Astrocyte (in vitro differentiated cells and primary cell): ENCODE measurements around the gene BOD1L2. TPM values are rescaled to one million over a fixed set of nuclear protein-coding genes. Genes with fewer than 3 reads are reported as not detected.

ENCODE experiments used
- DNase-seq: peaks from one replicate; pipeline ENCODE4 v3.0.0-alpha.2; 2010; ENCODE audit warnings: low read depth
- FAIRE-seq: peaks from 2 replicates; lab custom pipeline; 2011; peaks lifted over from hg19 to GRCh38; lab: Jason Lieb, UNC
- H2AFZ ChIP-seq: 2 replicates; pipeline ENCODE4 v1.6.0; 2012; ENCODE audit warnings: low read depth, low read length, inconsistent platforms
- H3K27ac ChIP-seq: 2 replicates; pipeline ENCODE4 v1.5.1; 2011; ENCODE audit warnings: low read depth, low read length, inconsistent platforms
- H3K27me3 ChIP-seq: 2 replicates; pipeline ENCODE4 v1.6.0; 2011; ENCODE audit warnings: low read length, inconsistent platforms; ENCODE audit not compliant: insufficient read depth
- H3K36me3 ChIP-seq: 2 replicates; pipeline ENCODE4 v1.5.1; 2011; ENCODE audit warnings: low read length, inconsistent platforms; ENCODE audit not compliant: insufficient read depth
- H3K4me1 ChIP-seq: 2 replicates; pipeline ENCODE4 v1.5.1; 2011; ENCODE audit warnings: low read length, inconsistent platforms; ENCODE audit not compliant: insufficient read depth
- H3K4me2 ChIP-seq: 2 replicates; pipeline ENCODE4 v1.6.0; 2012; ENCODE audit warnings: low read length, inconsistent platforms
- H3K4me3 ChIP-seq: 2 replicates; pipeline ENCODE4 v1.5.1; 2011; ENCODE audit warnings: low read depth, mild to moderate bottlenecking, low read length, inconsistent platforms; ENCODE audit not compliant: insufficient read depth
- H3K79me2 ChIP-seq: 2 replicates; pipeline ENCODE4 v1.6.0; 2012; ENCODE audit warnings: mild to moderate bottlenecking, low read length, inconsistent platforms; ENCODE audit not compliant: insufficient read depth
- H3K9ac ChIP-seq: 2 replicates; pipeline ENCODE4 v1.6.0; 2012; ENCODE audit warnings: mild to moderate bottlenecking, low read length, inconsistent platforms
- H3K9me3 ChIP-seq: 2 replicates; pipeline ENCODE4 v1.5.1; 2012; ENCODE audit warnings: low read depth, mild to moderate bottlenecking, low read length, inconsistent platforms; ENCODE audit not compliant: insufficient read depth
- H4K20me1 ChIP-seq: 2 replicates; pipeline ENCODE4 v1.6.0; 2012; ENCODE audit warnings: low read length, inconsistent platforms; ENCODE audit not compliant: insufficient read depth
- H3K27ac Mint-ChIP-seq: one replicate; pipeline ENCODE4 v1.8.0; 2021; ENCODE audit warnings: mild to moderate bottlenecking, mixed read lengths; ENCODE audit not compliant: unreplicated experiment
- H3K27me3 Mint-ChIP-seq: one replicate; pipeline ENCODE4 v1.8.0; 2021; ENCODE audit warnings: low read depth, mixed read lengths; ENCODE audit not compliant: unreplicated experiment
- H3K36me3 Mint-ChIP-seq: one replicate; pipeline ENCODE4 v1.8.0; 2021; ENCODE audit warnings: low read depth, mixed read lengths; ENCODE audit not compliant: unreplicated experiment
- H3K4me1 Mint-ChIP-seq: one replicate; pipeline ENCODE4 v1.8.0; 2021; ENCODE audit warnings: low read depth, mixed read lengths; ENCODE audit not compliant: unreplicated experiment
- H3K4me3 Mint-ChIP-seq: one replicate; pipeline ENCODE4 v1.8.0; 2021; ENCODE audit warnings: mild to moderate bottlenecking, moderate library complexity, mixed read lengths; ENCODE audit not compliant: unreplicated experiment
- H3K9me3 Mint-ChIP-seq: one replicate; pipeline ENCODE4 v1.8.0; 2021; ENCODE audit warnings: mild to moderate bottlenecking, mixed read lengths; ENCODE audit not compliant: unreplicated experiment
- EZH2 ChIP-seq: IDR thresholded peaks from 2 replicates; pipeline ENCODE4 v1.6.1; 2012; ENCODE audit warnings: mild to moderate bottlenecking, low read length, inconsistent platforms; ENCODE audit not compliant: insufficient read depth
- total RNA-seq: library from RNA; stranded (reverse); gene quantifications from 2 replicates; pipeline ENCODE4 v1.2.1, GENCODE V29; 2021
- TF ChIP-seq, protein P1 (sequence below): IDR thresholded peaks from 2 replicates; pipeline ENCODE4 v1.5.1; 2011; ENCODE audit warnings: low read depth, mild to moderate bottlenecking, inconsistent platforms, low read length, moderate library complexity; ENCODE audit not compliant: insufficient read depth

Gene BOD1L2
- total RNA-seq, 1 donor from 2014 or later: not detected

DNA sequence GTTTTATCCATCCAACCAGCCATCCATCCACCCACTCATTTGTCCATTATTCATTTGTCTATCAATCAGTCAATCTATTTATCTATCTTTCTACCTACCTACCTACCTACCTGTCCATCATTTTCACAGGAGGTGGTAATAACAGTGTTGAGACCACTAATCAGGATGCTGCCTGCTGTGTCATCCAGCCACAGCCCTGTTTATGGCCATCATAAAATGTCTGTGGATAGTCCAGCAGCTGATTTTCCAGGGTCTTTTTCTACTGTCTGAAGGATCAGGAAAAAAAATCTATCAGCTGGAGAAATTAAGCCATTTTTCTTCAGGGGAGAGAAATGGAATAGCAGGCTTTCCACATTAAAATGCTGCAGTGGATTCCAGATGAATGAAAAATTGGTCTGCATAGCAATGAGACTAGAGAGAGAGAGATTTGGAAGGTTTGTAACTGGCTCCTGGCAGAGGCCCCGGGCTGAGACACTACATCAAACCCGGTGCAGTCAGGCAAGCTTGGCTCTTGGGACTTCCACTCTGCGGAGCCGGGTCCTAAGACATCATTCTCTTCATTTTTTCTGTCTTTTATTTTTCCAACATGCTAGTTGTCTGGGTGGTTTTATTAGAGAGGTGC, 33.0 kb upstream of the BOD1L2 start:
- no peak overlapping the region for H3K27ac Mint-ChIP-seq
- no peak overlapping the region for H3K4me3 Mint-ChIP-seq
- Histone ChIP-seq H3K27me3 (no peaks in the 10 kb centered on the region), H3K4me2 (no peak overlapping the region), H3K4me1 (no peaks in the 10 kb centered on the region), H3K36me3 (no peaks in the 10 kb centered on the region), H3K79me2 (no peaks in the 10 kb centered on the region), H3K4me3 (no peak overlapping the region), H2AFZ (no peak overlapping the region), H3K27ac (no peak overlapping the region), H3K9me3 (no peaks in the 10 kb centered on the region), H3K9ac (no peak overlapping the region), H4K20me1 (no peaks in the 10 kb centered on the region)
- H3K27me3 Mint-ChIP-seq: peaks cover 21% of the 10 kb centered on the region
- DNase-seq: no peak
- no peak for FAIRE-seq
- no peaks in the 10 kb centered on the region for H3K36me3 Mint-ChIP-seq
- TF ChIP-seq EZH2: no peak
- TF ChIP-seq, protein P1, sequence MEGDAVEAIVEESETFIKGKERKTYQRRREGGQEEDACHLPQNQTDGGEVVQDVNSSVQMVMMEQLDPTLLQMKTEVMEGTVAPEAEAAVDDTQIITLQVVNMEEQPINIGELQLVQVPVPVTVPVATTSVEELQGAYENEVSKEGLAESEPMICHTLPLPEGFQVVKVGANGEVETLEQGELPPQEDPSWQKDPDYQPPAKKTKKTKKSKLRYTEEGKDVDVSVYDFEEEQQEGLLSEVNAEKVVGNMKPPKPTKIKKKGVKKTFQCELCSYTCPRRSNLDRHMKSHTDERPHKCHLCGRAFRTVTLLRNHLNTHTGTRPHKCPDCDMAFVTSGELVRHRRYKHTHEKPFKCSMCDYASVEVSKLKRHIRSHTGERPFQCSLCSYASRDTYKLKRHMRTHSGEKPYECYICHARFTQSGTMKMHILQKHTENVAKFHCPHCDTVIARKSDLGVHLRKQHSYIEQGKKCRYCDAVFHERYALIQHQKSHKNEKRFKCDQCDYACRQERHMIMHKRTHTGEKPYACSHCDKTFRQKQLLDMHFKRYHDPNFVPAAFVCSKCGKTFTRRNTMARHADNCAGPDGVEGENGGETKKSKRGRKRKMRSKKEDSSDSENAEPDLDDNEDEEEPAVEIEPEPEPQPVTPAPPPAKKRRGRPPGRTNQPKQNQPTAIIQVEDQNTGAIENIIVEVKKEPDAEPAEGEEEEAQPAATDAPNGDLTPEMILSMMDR: no peak
- H3K4me1 Mint-ChIP-seq: no peaks in the 10 kb centered on the region
- H3K9me3 Mint-ChIP-seq: no peaks in the 10 kb centered on the region

DNA sequence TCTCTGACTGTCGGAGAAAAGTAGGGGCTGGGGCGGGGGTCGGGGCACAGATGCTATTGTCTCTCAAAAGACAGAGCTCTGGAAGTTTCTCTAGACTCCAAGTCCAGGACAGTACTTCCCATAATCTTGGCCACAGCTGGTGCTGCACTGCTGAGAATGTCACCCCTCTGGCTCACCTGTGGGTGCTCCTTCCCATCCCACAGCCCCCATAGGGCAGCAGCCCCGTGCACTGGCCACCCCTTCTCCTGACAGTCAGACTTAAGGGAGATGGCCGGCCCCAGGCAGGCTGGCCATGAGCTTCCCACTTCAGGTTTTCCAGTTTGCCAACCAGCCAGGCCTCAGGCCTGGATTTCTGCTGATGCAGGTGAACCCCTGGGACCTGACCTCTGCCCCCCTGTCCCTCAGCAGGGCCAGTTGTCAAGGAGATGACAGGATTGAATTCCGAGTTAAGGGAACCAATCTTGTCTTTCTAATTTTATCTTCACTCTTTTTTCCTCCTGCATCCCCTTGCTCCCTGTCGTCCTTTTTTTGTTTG, 30.2 kb upstream of the BOD1L2 start:
- H3K9me3 Mint-ChIP-seq: no peaks in the 10 kb centered on the region
- FAIRE-seq: no peak

More for the DNA sequence above, 30.2 kb upstream of the BOD1L2 start:
- H4K20me1 ChIP-seq: no peaks in the 10 kb centered on the region
- Mint-ChIP-seq H3K4me1 (no peaks in the 10 kb centered on the region), H3K27me3 (peaks cover 23% of the 10 kb centered on the region), H3K27ac (no peak overlapping the region), H3K36me3 (no peaks in the 10 kb centered on the region), H3K4me3 (no peak overlapping the region)
- H3K9me3 ChIP-seq: no peaks in the 10 kb centered on the region
- H3K36me3 ChIP-seq: no peaks in the 10 kb centered on the region
- no peak overlapping the region for H3K4me2 ChIP-seq
- no peak for DNase-seq
- H3K27ac ChIP-seq: no peak overlapping the region
- no peak overlapping the region for H2AFZ ChIP-seq
- no peaks in the 10 kb centered on the region for H3K4me1 ChIP-seq
- H3K27me3 ChIP-seq: no peaks in the 10 kb centered on the region
- H3K79me2 ChIP-seq: no peaks in the 10 kb centered on the region
- no peak overlapping the region for H3K9ac ChIP-seq
- TF ChIP-seq, protein P1: no peak
- TF ChIP-seq EZH2: no peak
- no peak overlapping the region for H3K4me3 ChIP-seq
